MCF 10A (cell line): ENCODE data around the gene FECH. TPM values are rescaled to one million over a fixed set of nuclear protein-coding genes. Genes with fewer than 3 reads are reported as not detected.
"Not testable (repeated sequence)": the region's sequence is repeated elsewhere in the genome, so short reads cannot be mapped to it uniquely, and the experiment has no call there.

Experiments
- BruUV-seq: library from RNA; stranded (reverse); fragments of 400-500 nt; replicated peaks from 2 replicates; lab custom pipeline; 2021; lab: Mats Ljungman, UMichigan
- CTCF ChIA-PET: fragments of 300-600 bp; sonication (Branson Sonifier 250); formaldehyde crosslinking; extraction: SDS; loops from one replicate; lab custom pipeline; 2021; ENCODE audit warnings: antibody characterized with exemption, inconsistent platforms; lab: Yijun Ruan, JAX
- POLR2A ChIA-PET: fragments of 300-600, 350-650 bp; sonication (Branson Sonifier 250); formaldehyde crosslinking; extraction: SDS; loops from one replicate; lab custom pipeline; 2020; ENCODE audit warnings: antibody characterized with exemption, inconsistent platforms; lab: Yijun Ruan, JAX
- DNase-seq: peaks from one replicate; pipeline ENCODE4 v3.0.0-alpha.2; 2018; ENCODE audit not compliant: unreplicated experiment
- H3K27ac Mint-ChIP-seq: one replicate; pipeline ENCODE4 v1.8.0; 2022; ENCODE audit warnings: mild to moderate bottlenecking, low read depth, mixed read lengths; ENCODE audit not compliant: unreplicated experiment
- H3K27me3 Mint-ChIP-seq: one replicate; pipeline ENCODE4 v1.8.0; 2022; ENCODE audit warnings: mixed read lengths; ENCODE audit not compliant: insufficient read depth, unreplicated experiment
- H3K36me3 Mint-ChIP-seq: one replicate; pipeline ENCODE4 v1.8.0; 2022; ENCODE audit warnings: mild to moderate bottlenecking, moderate library complexity, mixed read lengths; ENCODE audit not compliant: insufficient read depth, unreplicated experiment
- H3K4me1 Mint-ChIP-seq: one replicate; pipeline ENCODE4 v1.8.0; 2022; ENCODE audit warnings: mixed read lengths; ENCODE audit not compliant: insufficient read depth, unreplicated experiment
- H3K4me3 Mint-ChIP-seq: one replicate; pipeline ENCODE4 v1.8.0; 2022; ENCODE audit warnings: mild to moderate bottlenecking, moderate library complexity, mixed read lengths; ENCODE audit not compliant: unreplicated experiment
- H3K9me3 Mint-ChIP-seq: one replicate; pipeline ENCODE4 v1.8.0; 2022; ENCODE audit warnings: mixed read lengths; ENCODE audit not compliant: unreplicated experiment
- CTCF ChIP-seq: fragments of 200-600 bp; IDR thresholded peaks from one replicate; pipeline ENCODE4 v1.8.0; 2022; ENCODE audit warnings: antibody characterized with exemption, mild to moderate bottlenecking; ENCODE audit not compliant: unreplicated experiment
- intact Hi-C: fragments of 100-400 bp; cut with micrococcal nuclease; formaldehyde crosslinking; loops from 2 replicates; pipeline ENCODE4 v1.14.1; 2022
- total RNA-seq: library from RNA; stranded (reverse); gene quantifications from 2 replicates; pipeline ENCODE4 v1.2.3, GENCODE V29; 2022

Gene FECH
- total RNA-seq, 1 experiment from 2014 or later = 23.4 TPM

GRCh38 chr18:57618910-57619309, 32.4 kb upstream of the FECH start:
- no peak overlapping the region for H3K27ac Mint-ChIP-seq

DNA sequence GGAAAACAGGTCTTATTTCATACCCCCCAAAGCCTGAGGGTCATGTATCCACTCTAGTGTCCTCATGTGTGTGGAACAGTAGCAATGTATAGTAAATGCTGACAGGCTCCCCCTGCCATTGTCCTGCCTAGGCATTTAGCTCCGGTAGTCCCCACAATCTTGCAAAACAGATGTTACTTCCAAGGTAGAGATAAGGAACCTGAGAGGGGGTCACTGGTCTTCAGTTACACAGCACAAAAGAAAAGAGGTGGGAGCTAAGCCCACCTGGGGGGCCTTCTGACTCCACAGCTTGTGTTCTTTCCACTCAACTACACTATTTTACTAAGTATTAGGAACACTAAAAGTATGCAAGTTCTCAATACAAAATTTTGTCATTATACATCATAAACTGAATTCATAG, 17.4 kb upstream of the FECH start:
- intact Hi-C loops = no loop called here
- ChIA-PET POLR2A (no interaction called here), CTCF (interaction anchor here (0.5 to 1.0 kb wide), 2 partner anchors 15 to 36 kb away, joined by 3 read pairs; no protein-coding TSS in a partner anchor)
- no peak overlapping the region for H3K27ac Mint-ChIP-seq
- H3K27me3 Mint-ChIP-seq = no peaks in the 10 kb centered on the region
- peaks cover 99% of the 10 kb centered on the region for H3K36me3 Mint-ChIP-seq
- no TSS peak for BruUV-seq
- TF ChIP-seq CTCF = no peak
- H3K9me3 Mint-ChIP-seq = no peaks in the 10 kb centered on the region
- no peak overlapping the region for H3K4me3 Mint-ChIP-seq
- no peak for DNase-seq
- no peaks in the 10 kb centered on the region for H3K4me1 Mint-ChIP-seq

More at GRCh38 chr18:57618910-57619309, 32.4 kb upstream of the FECH start:
- ChIA-PET POLR2A (no interaction called here), CTCF (interaction anchor here (0.9 kb wide), 1 partner anchor 15 kb away, joined by 3 read pairs; no protein-coding TSS in a partner anchor)
- intact Hi-C loops = no loop called here
- DNase-seq = no peak
- no peaks in the 10 kb centered on the region for H3K4me1 Mint-ChIP-seq
- H3K27me3 Mint-ChIP-seq = no peaks in the 10 kb centered on the region
- peaks cover 66% of the 10 kb centered on the region for H3K36me3 Mint-ChIP-seq
- TF ChIP-seq CTCF = no peak
- no peaks in the 10 kb centered on the region for H3K9me3 Mint-ChIP-seq
- no peak overlapping the region for H3K4me3 Mint-ChIP-seq
- no TSS peak for BruUV-seq

DNA sequence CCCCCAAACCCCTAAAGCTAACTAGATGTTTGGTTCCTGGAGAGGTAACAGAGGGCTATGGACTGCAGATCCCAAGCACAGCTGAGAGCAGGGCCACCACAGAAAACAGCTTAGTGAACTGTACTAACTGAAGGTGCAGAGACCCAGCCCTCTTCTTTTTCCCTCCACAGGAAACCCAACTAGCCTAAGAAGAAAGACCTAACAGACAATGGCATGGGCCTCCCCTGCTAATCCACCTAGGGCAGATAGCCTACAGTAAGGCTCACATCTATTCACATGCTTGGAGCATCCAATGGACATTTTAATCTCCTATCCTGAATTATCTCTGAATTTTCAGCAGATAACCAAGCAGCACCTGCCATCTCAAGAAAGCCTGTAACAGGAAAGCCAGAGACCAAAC, 8.8 kb upstream of the FECH start:
- Mint-ChIP-seq H3K4me1 (no peaks in the 10 kb centered on the region), H3K4me3 (no peak overlapping the region), H3K27ac (no peak overlapping the region), H3K9me3 (no peaks in the 10 kb centered on the region), H3K36me3 (peaks cover 32% of the 10 kb centered on the region), H3K27me3 (no peaks in the 10 kb centered on the region)
- BruUV-seq = no TSS peak
- ChIA-PET CTCF (no interaction called here), POLR2A (interaction anchor here (0.8 to 1.6 kb wide), 2 partner anchors 10 to 250 kb away, joined by 3 read pairs; no protein-coding TSS in a partner anchor)
- DNase-seq = no peak
- no peak for TF ChIP-seq CTCF
- intact Hi-C loops = no loop called here

GRCh38 chr18:57592716-57593115, 6.2 kb upstream of the FECH start:
- H3K27ac Mint-ChIP-seq, BruUV-seq, H3K27me3 Mint-ChIP-seq, H3K4me1 Mint-ChIP-seq, DNase-seq, H3K4me3 Mint-ChIP-seq, H3K36me3 Mint-ChIP-seq, intact Hi-C loops, H3K9me3 Mint-ChIP-seq: not testable (repeated sequence)
- CTCF ChIA-PET = interaction anchor here (0.6 kb wide), 3 partner anchors 16 to 700 kb away, joined by 3 read pairs; no protein-coding TSS in a partner anchor
- POLR2A ChIA-PET = interaction anchor here (0.6 kb wide), 1 partner anchor 9 kb away, joined by 3 read pairs; no protein-coding TSS in a partner anchor
